Muscle layer of duodenum (tissue), 2 donors: ENCODE data around the gene FLT4.
"Not testable (repeated sequence)": the region's sequence is repeated elsewhere in the genome, so short reads cannot be mapped to it uniquely, and the experiment has no call there.

Experiments used
- H3K27ac ChIP-seq: one replicate; pipeline ENCODE4 v1.7.0; 2013; ENCODE audit warnings: mild to moderate bottlenecking, low read length
- H3K27me3 ChIP-seq: one replicate; pipeline ENCODE4 v1.7.0; 2013; ENCODE audit warnings: low read depth, mild to moderate bottlenecking, control low read depth, low read length
- H3K36me3 ChIP-seq, 2 donors: one replicate each; pipeline ENCODE4 v1.7.0; 2013; ENCODE audit warnings: low read length in 2 of 2, control low read depth in 1 of 2, mild to moderate bottlenecking in 1 of 2; ENCODE audit not compliant: insufficient read depth in 2 of 2, control insufficient read depth in 1 of 2
- H3K4me1 ChIP-seq, 2 donors: one replicate each; pipeline ENCODE4 v1.7.0; 2013; ENCODE audit warnings: low read length in 2 of 2, mild to moderate bottlenecking in 2 of 2, control low read depth in 1 of 2, moderate library complexity in 1 of 2; ENCODE audit not compliant: insufficient read depth in 2 of 2, control insufficient read depth in 1 of 2
- H3K4me3 ChIP-seq, 2 donors: one replicate each; pipeline ENCODE4 v1.7.0; 2013; ENCODE audit warnings: low read length in 2 of 2, low read depth in 1 of 2, mild to moderate bottlenecking in 1 of 2
- H3K9me3 ChIP-seq, 2 donors: one replicate each; pipeline ENCODE4 v1.7.0; 2013; ENCODE audit warnings: low read length in 2 of 2, control low read depth in 1 of 2, mild to moderate bottlenecking in 1 of 2; ENCODE audit not compliant: control insufficient read depth in 1 of 2
- donor health status: healthy.

Gene FLT4

GRCh38 chr5:180683220-180683922 lies 34.0 kb upstream of the FLT4 start:
- Histone ChIP-seq H3K9me3 (peaks cover 0 to 2% of the 10 kb centered on the region in 2 donors), H3K27ac (no peak overlapping the region), H3K36me3 (no peaks in the 10 kb centered on the region), H3K4me1 (no peaks in the 10 kb centered on the region), H3K27me3 (no peaks in the 10 kb centered on the region), H3K4me3 (no peak overlapping the region)

- Histone ChIP-seq H3K4me3 (no peak overlapping the region), H3K9me3 (peaks cover 0 to 2% of the 10 kb centered on the region in 2 donors), H3K36me3 (no peaks in the 10 kb centered on the region), H3K27ac (no peak overlapping the region), H3K4me1 (no peaks in the 10 kb centered on the region), H3K27me3 (no peaks in the 10 kb centered on the region)
Observed at GRCh38 chr5:180682560-180682959, 33.2 kb upstream of the FLT4 start.

DNA sequence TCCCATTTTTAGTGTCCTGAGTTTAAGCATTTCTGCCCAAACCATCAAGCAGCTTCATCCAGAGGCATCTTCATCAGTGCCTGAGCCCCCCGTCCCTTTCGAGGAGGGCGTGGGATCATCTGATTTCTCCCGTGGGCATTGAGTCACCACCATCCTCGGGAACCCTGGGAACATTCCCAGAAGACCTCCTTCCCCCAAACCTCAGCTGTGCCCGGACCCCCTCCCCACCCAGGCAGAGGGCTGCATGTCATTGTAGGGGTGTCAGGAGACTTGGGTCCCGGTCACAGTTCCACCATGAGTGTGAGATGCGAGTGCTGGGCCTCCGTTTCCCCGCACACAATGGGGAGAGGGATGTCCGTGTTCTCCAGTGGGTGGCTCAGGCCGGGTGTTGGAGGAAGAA lies 32.6 kb upstream of the FLT4 start:
- H3K27ac ChIP-seq, H3K9me3 ChIP-seq, H3K27me3 ChIP-seq, H3K36me3 ChIP-seq, H3K4me1 ChIP-seq, H3K4me3 ChIP-seq: not testable (repeated sequence)

DNA sequence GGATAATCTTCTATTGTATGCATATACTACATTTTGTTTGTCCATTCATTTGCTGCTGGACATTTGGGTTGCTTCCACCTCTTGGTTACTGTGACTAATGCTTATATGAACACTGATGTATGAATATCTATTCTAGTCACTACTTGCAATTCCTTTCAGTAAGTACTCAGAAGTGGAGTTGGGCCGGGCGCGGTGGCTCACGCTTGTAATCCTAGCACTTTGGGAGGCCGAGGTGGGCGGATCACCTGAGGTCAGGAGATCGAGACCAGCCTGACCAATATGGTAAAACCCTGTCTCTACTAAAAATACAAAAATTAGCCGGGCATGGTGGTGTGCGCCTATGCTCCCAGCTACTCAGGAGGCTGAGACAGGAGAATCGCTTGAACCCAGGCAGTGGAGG lies 28.9 kb upstream of the FLT4 start:
- not testable (repeated sequence) for H3K4me1 ChIP-seq, H3K36me3 ChIP-seq, H3K4me3 ChIP-seq, H3K27ac ChIP-seq, H3K9me3 ChIP-seq
- peaks cover 10% of the 10 kb centered on the region for H3K27me3 ChIP-seq

- peaks cover 0 to 4% of the 10 kb centered on the region in 2 donors for H3K4me1 ChIP-seq
- H3K4me3 ChIP-seq, result no peak overlapping the region
- no peak overlapping the region for H3K27ac ChIP-seq
- H3K9me3 ChIP-seq, result peaks cover 0 to 1% of the 10 kb centered on the region in 2 donors
- no peaks in the 10 kb centered on the region for H3K36me3 ChIP-seq
- H3K27me3 ChIP-seq, result peaks cover 12% of the 10 kb centered on the region
Observed at GRCh38 chr5:180675036-180675635, 25.7 kb upstream of the FLT4 start.

DNA sequence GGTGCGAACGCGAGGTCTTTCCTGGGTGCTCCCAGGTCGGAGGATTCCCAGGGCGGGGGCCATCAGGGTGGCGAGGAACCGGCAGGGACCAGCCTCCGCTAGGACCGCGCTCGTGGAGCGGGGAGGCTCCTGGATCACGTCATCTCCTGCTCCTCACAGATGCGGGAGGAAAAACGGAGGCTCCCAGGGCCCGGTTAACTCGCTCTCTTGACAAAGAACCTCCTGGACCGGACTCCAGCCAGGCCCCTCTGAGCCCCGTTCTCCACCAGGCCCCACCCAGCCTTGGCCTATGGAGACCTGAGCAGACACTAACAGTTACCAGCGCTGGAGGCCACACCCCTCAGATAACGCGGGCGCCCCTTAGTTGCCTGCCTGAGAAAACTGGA lies 24.7 kb upstream of the FLT4 start:
- not testable (repeated sequence) for H3K9me3 ChIP-seq, H3K4me1 ChIP-seq, H3K4me3 ChIP-seq, H3K27ac ChIP-seq, H3K36me3 ChIP-seq
- H3K27me3 ChIP-seq, result peaks cover 12% of the 10 kb centered on the region

- H3K4me3 ChIP-seq, result no peak overlapping the region
- H3K36me3 ChIP-seq, result no peaks in the 10 kb centered on the region
- peaks cover 12% of the 10 kb centered on the region for H3K27me3 ChIP-seq
- H3K27ac ChIP-seq, result no peak overlapping the region
- peaks cover 0 to 4% of the 10 kb centered on the region in 2 donors for H3K4me1 ChIP-seq
- no peaks in the 10 kb centered on the region for H3K9me3 ChIP-seq
Observed at GRCh38 chr5:180673371-180674089, 24.1 kb upstream of the FLT4 start.

- not testable (repeated sequence) for H3K36me3 ChIP-seq, H3K27ac ChIP-seq, H3K9me3 ChIP-seq, H3K4me1 ChIP-seq, H3K4me3 ChIP-seq
- peaks cover 12% of the 10 kb centered on the region for H3K27me3 ChIP-seq
Observed at GRCh38 chr5:180671958-180672524, 22.6 kb upstream of the FLT4 start.

- peaks cover 0 to 4% of the 10 kb centered on the region in 2 donors for H3K4me1 ChIP-seq
- H3K9me3 ChIP-seq, result no peaks in the 10 kb centered on the region
- H3K27ac ChIP-seq, result no peak overlapping the region
- H3K36me3 ChIP-seq, result no peaks in the 10 kb centered on the region
- peaks cover 12% of the 10 kb centered on the region for H3K27me3 ChIP-seq
- no peak overlapping the region for H3K4me3 ChIP-seq
Observed at GRCh38 chr5:180670586-180671359, 21.4 kb upstream of the FLT4 start.

DNA sequence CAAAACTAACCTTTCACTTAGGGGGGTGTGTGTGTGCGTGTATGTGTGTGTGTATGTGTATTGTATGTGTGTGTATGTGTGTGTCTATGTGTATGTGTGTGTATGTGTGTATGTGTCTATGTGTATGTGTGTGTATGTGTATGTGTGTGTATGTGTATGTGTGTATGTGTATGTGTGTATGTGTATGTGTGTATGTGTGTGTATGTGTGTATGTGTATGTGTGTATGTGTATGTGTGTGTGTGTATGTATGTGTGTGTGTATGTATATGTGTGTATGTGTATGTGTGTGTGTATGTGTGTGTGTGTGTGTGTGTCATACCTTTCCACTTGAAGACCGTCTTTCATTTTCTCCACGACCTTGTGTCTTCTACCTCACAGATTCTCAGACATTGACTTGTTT lies 20.8 kb upstream of the FLT4 start:
- Histone ChIP-seq H3K4me3 (no peak overlapping the region), H3K27ac (no peak overlapping the region), H3K36me3 (no peaks in the 10 kb centered on the region), H3K27me3 (peaks cover 12% of the 10 kb centered on the region), H3K4me1 (peaks cover 0 to 4% of the 10 kb centered on the region in 2 donors), H3K9me3 (no peaks in the 10 kb centered on the region)

GRCh38 chr5:180669661-180670060 lies 20.3 kb upstream of the FLT4 start:
- Histone ChIP-seq H3K4me1 (peaks cover 0 to 4% of the 10 kb centered on the region in 2 donors), H3K27ac (no peak overlapping the region), H3K27me3 (peaks cover 9% of the 10 kb centered on the region), H3K36me3 (no peaks in the 10 kb centered on the region), H3K4me3 (no peak overlapping the region), H3K9me3 (no peaks in the 10 kb centered on the region)
